Heart left ventricle (tissue), 13 donors: ENCODE data around the gene PTBP1.

Source experiments
- CTCF ChIP-seq, 12 donors: fragments of 200-600 bp; sonication (generic) in 4 of 12; IDR thresholded peaks; one replicate each; pipeline versions ENCODE4 v1.5.0 to v1.8.0; 2018 to 2022; ENCODE audit warnings: antibody characterized with exemption in 12 of 12, mild to moderate bottlenecking in 5 of 12
- POLR2A ChIP-seq, 2 donors: fragments of 450-650 bp; IDR thresholded peaks; one replicate each; pipeline ENCODE4 v1.6.1; 2017; ENCODE audit warnings: antibody characterized with exemption in 2 of 2, mild to moderate bottlenecking in 2 of 2, moderate library complexity in 2 of 2
- donor health status: ischemic (EF 13 %, LVEDD 7.1; RV severe dilation, severe dysfunction).
- donor health status: DM: no; HTN: yes; CAD: no.
- donor health status: DM: no; HTN: no; CAD: no.
- donor health status: ischemic (EF 25% LVEDD 6.9; RV normal size, moderate dysfunction).
- donor health status: ischemic (EF 25% LVEDD 5.7; RV mildly dilated, moderate dysfunction).
- donor health status: ischemic (EF 35%, LVEDD 5.7; RV mildly dilated, moderate dysfunction).
- donor health status: nonischemic (EF 11% LVEDD 7.7; RV severe dilation, severe dysfunction).
- donor health status: DM: yes; HTN: yes; CAD: no.
- donor health status: PGD.
- donor health status: ischemic (EF 29% LVEDD 5.4; RV normal size, mild dysfunction).
- donor health status: nonischemic (EF 23%, LVEDD 6.1; RV moderate dilation, normal function).

- TF ChIP-seq CTCF (IDR thresholded peaks at IDR 0.05): no peak
- TF ChIP-seq POLR2A (IDR thresholded peaks at IDR 0.05): no peak
These were observed 18.7 kb downstream of the PTBP1 start for GRCh38 chr19:815775-816499.
